PC-3 (cell line): ENCODE data around the gene MKX.

Experiments used
- EZH2 ChIP-seq: fragments of 300-600 bp; sonication (generic); IDR thresholded peaks from one replicate; pipeline ENCODE4 v1.6.1; 2017; ENCODE audit warnings: antibody characterized with exemption, mild to moderate bottlenecking, low read length; ENCODE audit not compliant: unreplicated experiment
- EZH2phosphoT487 ChIP-seq: fragments of 300-600 bp; sonication (generic); IDR thresholded peaks from 2 replicates; pipeline ENCODE4 v1.6.1; 2018; ENCODE audit warnings: mild to moderate bottlenecking, antibody characterized with exemption, low read length, borderline replicate concordance
- TF ChIP-seq, protein P1 (sequence below): fragments of 300-600 bp; sonication (generic); conservative IDR thresholded peaks from 2 replicates; pipeline ENCODE4 v1.5.1; 2017; ENCODE audit warnings: antibody characterized with exemption, low read depth, mild to moderate bottlenecking, low read length

DNA sequence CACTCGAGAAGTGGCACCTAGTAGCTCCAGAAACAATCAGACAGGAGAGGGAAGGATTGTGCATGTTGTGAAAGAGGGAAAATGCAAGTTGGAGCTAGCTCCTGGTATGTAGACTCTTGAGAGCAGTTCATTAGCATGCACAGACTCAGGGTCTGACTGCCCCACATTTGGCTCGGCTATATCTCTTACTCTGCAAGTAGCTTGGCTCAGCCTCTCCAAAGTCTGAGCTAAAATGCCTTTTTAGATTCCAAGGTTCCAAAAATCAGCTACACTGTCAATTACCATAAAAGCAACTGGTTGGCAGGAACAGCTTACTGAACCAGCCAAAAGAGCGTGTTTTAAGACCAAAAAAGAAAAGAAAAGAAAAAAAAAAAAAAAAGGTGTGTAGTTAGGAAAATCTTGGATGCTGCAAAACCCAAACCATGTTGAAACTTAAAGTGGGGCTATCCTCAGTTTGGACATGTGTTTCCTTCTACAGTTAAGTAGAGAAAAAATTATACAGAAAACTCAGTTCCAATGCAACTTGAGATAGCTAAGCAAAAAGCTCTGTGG is 65.5 kb downstream of the MKX start:
- TF ChIP-seq, protein P1, sequence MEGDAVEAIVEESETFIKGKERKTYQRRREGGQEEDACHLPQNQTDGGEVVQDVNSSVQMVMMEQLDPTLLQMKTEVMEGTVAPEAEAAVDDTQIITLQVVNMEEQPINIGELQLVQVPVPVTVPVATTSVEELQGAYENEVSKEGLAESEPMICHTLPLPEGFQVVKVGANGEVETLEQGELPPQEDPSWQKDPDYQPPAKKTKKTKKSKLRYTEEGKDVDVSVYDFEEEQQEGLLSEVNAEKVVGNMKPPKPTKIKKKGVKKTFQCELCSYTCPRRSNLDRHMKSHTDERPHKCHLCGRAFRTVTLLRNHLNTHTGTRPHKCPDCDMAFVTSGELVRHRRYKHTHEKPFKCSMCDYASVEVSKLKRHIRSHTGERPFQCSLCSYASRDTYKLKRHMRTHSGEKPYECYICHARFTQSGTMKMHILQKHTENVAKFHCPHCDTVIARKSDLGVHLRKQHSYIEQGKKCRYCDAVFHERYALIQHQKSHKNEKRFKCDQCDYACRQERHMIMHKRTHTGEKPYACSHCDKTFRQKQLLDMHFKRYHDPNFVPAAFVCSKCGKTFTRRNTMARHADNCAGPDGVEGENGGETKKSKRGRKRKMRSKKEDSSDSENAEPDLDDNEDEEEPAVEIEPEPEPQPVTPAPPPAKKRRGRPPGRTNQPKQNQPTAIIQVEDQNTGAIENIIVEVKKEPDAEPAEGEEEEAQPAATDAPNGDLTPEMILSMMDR, result no peak
- TF ChIP-seq EZH2phosphoT487 (no peak), EZH2 (no peak)
